DND-41 (cell line): Measurements from ENCODE around the gene DCAF8L1.

Source experiments
- EZH2 ChIP-seq: IDR thresholded peaks from 3 replicates; pipeline ENCODE4 v1.6.1; 2012; ENCODE audit warnings: borderline replicate concordance, low read depth, mild to moderate bottlenecking, moderate library complexity, low read length, inconsistent platforms; ENCODE audit not compliant: severe bottlenecking
- TF ChIP-seq, protein P1 (sequence below): IDR thresholded peaks from 2 replicates; pipeline ENCODE4 v1.5.1; 2012; ENCODE audit warnings: borderline replicate concordance, low read length, moderate library complexity, mild to moderate bottlenecking; ENCODE audit not compliant: poor library complexity, severe bottlenecking; ENCODE audit errors: extremely low read depth

DNA sequence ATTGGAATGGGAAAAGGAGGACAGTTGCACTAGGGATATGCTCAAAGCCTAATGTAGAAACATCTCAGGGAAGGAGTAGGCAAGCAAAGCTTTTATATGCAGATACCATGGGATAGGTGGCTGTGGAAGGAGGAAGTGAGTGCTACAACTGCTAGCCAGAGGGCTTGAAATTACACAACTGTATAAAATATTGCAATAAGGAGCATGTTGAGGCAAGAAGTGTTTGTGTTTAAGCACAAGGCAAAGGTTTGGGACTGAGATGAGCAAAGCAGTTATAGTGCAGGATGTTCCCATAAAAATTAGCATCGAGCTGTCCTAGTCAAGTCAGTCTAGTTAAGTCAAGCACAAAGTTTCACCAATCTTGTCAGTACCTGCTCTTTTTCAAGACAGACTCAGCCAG lies 35.6 kb upstream of the DCAF8L1 start:
- TF ChIP-seq EZH2 = no peak
- TF ChIP-seq, protein P1, sequence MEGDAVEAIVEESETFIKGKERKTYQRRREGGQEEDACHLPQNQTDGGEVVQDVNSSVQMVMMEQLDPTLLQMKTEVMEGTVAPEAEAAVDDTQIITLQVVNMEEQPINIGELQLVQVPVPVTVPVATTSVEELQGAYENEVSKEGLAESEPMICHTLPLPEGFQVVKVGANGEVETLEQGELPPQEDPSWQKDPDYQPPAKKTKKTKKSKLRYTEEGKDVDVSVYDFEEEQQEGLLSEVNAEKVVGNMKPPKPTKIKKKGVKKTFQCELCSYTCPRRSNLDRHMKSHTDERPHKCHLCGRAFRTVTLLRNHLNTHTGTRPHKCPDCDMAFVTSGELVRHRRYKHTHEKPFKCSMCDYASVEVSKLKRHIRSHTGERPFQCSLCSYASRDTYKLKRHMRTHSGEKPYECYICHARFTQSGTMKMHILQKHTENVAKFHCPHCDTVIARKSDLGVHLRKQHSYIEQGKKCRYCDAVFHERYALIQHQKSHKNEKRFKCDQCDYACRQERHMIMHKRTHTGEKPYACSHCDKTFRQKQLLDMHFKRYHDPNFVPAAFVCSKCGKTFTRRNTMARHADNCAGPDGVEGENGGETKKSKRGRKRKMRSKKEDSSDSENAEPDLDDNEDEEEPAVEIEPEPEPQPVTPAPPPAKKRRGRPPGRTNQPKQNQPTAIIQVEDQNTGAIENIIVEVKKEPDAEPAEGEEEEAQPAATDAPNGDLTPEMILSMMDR = no peak
